SJSA1 (cell line): ENCODE measurements around the gene ZNF366. TPM values are rescaled to one million over a fixed set of nuclear protein-coding genes. Genes with fewer than 3 reads are reported as not detected.

Experiments used
- DNase-seq, 2 experiments: peaks; one replicate each; pipeline ENCODE4 v3.0.0-alpha.2; 2015 to 2020; ENCODE audit warnings: low spot score in 2 of 2, low read depth in 1 of 2
- H3K27ac ChIP-seq: fragments of 250-450 bp; sonication (Bioruptor Pico); 2 replicates; pipeline ENCODE4 v1.5.1; 2020; ENCODE audit warnings: mild to moderate bottlenecking, moderate library complexity
- H3K27me3 ChIP-seq: fragments of 250-450 bp; sonication (Bioruptor Pico); replicated peaks from 2 replicates; pipeline ENCODE4 v1.5.1; 2020; ENCODE audit warnings: mild to moderate bottlenecking, moderate library complexity
- H3K36me3 ChIP-seq: fragments of 250-450 bp; sonication (Bioruptor Pico); 2 replicates; pipeline ENCODE4 v1.5.1; 2020; ENCODE audit warnings: mild to moderate bottlenecking
- H3K4me1 ChIP-seq: fragments of 250-450 bp; sonication (Bioruptor Pico); replicated peaks from 2 replicates; pipeline ENCODE4 v1.6.1; 2021; ENCODE audit warnings: mild to moderate bottlenecking
- H3K4me3 ChIP-seq: fragments of 250-450 bp; sonication (Bioruptor Pico); 2 replicates; pipeline ENCODE4 v1.5.1; 2020; ENCODE audit warnings: mild to moderate bottlenecking
- H3K9me3 ChIP-seq: fragments of 250-450 bp; sonication (Bioruptor Pico); replicated peaks from 2 replicates; pipeline ENCODE4 v1.5.1; 2020; ENCODE audit warnings: mild to moderate bottlenecking
- total RNA-seq: library from RNA; depleted of rRNA; stranded (reverse); fragments of >200 nt; shearing (Covaris generic); gene quantifications from 2 replicates; pipeline ENCODE4 v1.2.3, GENCODE V29; 2014

Gene ZNF366
- total RNA-seq, 1 experiment from 2014 or later, result not detected

DNA sequence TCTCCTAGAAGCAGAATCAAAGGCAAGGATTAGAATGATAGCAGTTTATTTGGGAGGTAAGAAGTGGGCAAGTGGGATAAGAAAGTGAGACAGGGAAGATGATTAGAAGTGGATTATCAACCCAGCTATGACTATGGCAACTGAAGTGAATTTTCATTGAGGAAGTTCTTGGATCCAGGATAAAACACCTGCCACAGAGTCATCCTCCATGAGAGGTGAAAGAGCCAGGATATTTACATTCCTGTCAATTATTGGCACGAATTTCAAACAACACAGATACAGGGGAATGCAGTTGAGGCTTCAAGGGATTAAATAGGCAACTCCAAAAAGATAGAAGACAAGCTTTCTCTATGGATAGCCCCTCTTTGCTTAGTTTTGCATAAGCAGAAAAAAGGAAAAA lies 31.8 kb upstream of the ZNF366 start:
- H3K9me3 ChIP-seq, result no peaks in the 10 kb centered on the region
- no peak overlapping the region for H3K4me3 ChIP-seq
- no peak overlapping the region for H3K27ac ChIP-seq
- H3K36me3 ChIP-seq, result no peaks in the 10 kb centered on the region
- H3K4me1 ChIP-seq, result peaks cover 9% of the 10 kb centered on the region
- DNase-seq, result no peak
- no peaks in the 10 kb centered on the region for H3K27me3 ChIP-seq

DNA sequence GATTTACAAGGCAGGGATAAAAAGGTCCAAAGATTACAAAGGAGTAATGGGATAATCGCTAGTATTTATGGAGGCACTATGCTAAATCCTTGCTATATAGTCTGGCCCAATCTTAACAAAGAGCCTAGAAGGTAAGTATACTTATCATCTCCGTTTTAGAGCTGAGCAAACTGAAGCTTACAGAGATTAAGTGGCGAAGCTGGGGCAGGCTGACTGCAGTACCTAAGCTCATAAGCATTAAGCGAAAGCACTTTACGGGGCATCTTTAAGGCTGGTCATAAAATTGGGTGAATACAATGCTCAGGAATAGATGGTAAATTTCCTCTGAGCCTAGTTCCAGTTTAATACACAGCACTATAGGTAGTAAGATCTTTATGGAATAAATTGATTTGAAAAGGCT lies 30.0 kb upstream of the ZNF366 start:
- no peaks in the 10 kb centered on the region for H3K9me3 ChIP-seq
- no peak overlapping the region for H3K27ac ChIP-seq
- no peak overlapping the region for H3K4me3 ChIP-seq
- no peaks in the 10 kb centered on the region for H3K27me3 ChIP-seq
- no peaks in the 10 kb centered on the region for H3K36me3 ChIP-seq
- no peak for DNase-seq
- H3K4me1 ChIP-seq, result no peaks in the 10 kb centered on the region

DNA sequence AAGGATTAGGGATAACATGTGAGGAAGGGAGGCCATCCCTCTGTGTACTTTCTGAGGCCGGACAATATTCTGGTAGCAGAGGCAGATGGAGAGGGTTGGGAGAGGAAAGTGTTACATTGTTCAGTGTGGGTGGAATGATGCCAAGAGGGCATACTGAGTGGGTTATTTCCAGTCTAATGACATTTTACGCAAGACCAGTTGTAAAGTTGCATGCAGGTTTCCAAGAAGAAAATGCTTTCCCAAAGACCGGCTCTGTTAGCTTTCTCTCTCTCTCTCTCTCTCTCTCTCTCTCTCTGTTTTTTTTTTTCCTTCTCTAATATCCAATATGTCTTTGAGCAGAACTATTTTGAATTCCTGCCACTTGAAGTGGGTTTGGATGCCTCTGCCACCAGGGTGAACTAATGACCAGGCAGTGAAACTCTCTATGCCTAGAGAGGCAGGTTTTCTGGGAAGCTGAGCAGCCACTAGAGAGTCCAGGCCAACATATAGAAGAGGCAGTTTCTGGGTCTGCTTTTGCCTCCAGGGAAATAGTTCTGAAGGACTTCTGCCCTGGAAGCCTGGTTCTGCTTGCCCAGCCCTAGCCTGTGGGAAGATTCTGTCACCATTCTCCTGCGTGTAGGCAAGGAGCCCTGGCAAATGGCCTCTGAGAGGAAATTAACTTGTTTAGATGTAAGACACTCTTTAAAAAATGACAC lies 24.4 kb upstream of the ZNF366 start:
- Histone ChIP-seq H3K27ac (no peak overlapping the region), H3K36me3 (no peaks in the 10 kb centered on the region), H3K9me3 (no peaks in the 10 kb centered on the region), H3K27me3 (no peaks in the 10 kb centered on the region), H3K4me3 (no peak overlapping the region), H3K4me1 (no peaks in the 10 kb centered on the region)
- no peak for DNase-seq

DNA sequence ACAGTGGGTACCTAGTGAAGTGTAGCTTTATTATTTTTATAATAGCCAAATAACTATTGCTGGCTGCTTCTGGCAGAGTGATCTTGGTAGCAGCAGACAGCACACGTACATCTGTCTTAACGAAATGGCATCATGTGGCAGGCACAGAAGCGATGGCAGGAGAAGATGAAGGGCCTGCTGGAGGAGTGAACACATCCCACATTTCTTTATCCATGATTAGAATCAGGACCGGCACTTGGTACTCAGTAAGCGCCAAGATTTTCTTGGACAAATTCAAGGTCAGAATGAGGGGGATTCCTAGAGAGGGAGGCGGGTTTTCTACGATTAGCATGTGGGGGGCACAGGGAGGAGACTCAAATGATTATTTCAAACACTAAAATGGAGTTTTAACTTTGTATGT lies 23.0 kb upstream of the ZNF366 start:
- no peak for DNase-seq
- Histone ChIP-seq H3K4me3 (no peak overlapping the region), H3K36me3 (no peaks in the 10 kb centered on the region), H3K27me3 (no peaks in the 10 kb centered on the region), H3K4me1 (no peaks in the 10 kb centered on the region), H3K9me3 (no peaks in the 10 kb centered on the region), H3K27ac (no peak overlapping the region)

DNA sequence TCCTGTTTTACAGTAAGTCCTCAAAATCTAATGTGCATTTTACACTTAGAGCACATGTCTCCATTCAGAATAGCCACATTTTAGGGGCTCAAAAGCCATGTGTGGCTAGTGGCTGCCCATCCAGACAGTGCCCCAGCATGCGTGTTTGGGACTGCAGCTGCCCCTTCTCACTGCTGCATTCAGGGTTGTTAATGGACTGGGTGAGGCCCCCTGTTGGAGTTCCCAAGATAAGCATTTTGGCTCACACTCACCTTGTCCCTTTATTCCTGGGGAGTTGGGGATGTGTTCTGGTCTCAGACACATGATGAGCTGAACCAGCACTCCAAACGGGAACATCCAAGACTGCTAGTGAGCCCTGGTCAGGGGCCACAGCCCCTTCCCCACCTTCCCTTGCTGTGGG lies 22.2 kb upstream of the ZNF366 start:
- H3K4me3 ChIP-seq, result no peak overlapping the region
- no peaks in the 10 kb centered on the region for H3K9me3 ChIP-seq
- no peak overlapping the region for H3K27ac ChIP-seq
- H3K4me1 ChIP-seq, result no peaks in the 10 kb centered on the region
- no peaks in the 10 kb centered on the region for H3K36me3 ChIP-seq
- no peaks in the 10 kb centered on the region for H3K27me3 ChIP-seq
- no peak for DNase-seq

DNA sequence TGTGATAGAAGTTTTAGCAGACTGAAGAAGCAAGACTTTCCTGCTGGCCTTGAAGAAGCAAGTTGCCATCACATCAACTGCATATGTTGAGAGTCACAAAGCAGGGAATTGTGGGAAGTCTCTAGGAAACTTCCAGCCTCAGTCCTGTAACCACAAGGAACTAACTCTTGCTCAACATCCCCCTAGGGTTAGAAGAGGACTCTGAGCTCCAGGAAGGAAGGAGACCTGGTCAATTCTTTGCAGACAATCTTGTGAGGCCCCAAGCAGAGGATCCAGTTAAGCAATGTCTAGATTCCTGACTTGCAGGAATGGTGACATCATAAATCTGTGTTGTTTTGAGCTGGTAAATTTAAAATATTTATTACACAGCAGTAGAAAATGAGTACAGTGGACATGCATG lies 18.6 kb upstream of the ZNF366 start:
- H3K27me3 ChIP-seq, result no peaks in the 10 kb centered on the region
- no peaks in the 10 kb centered on the region for H3K4me1 ChIP-seq
- DNase-seq, result no peak
- 0 out of 2 replicates have a peak, but pooled peaks cover 4% of the 10 kb centered on the region for H3K9me3 ChIP-seq
- H3K4me3 ChIP-seq, result no peak overlapping the region
- no peaks in the 10 kb centered on the region for H3K36me3 ChIP-seq
- no peak overlapping the region for H3K27ac ChIP-seq

DNA sequence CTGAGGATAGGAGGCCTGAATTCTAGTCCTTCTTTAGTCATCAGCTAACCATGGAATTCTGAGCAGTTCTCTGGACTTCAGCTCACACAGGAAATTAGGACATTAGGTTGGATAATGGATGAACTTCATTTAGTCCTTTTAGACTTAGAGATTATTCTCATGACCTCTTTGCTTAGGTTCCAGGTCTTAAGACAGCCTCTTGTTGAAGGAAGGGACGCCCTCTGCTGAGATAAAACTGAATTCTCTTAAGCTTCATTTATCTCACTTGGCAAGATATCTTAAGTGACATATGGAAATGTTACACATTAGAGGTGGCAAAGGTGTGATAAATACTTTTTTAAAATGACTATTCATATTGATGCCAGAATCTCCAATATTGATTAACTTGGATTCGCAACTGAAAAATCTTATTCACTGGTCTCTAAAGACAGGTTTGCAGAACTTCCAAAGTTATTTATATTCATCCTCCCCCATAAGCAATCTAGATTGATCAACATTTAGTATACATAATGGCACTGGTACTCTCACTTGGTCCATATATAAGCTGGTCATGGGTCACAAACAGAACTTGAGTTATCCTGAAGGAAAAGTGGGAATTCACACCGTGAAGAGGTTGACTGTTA lies 16.9 kb upstream of the ZNF366 start:
- Histone ChIP-seq H3K4me3 (no peak overlapping the region), H3K9me3 (0 out of 2 replicates have a peak, but pooled peaks cover 4% of the 10 kb centered on the region), H3K27me3 (no peaks in the 10 kb centered on the region), H3K36me3 (no peaks in the 10 kb centered on the region), H3K27ac (no peak overlapping the region), H3K4me1 (no peaks in the 10 kb centered on the region)
- peak in 1 of 2 experiments; percentile 59 for DNase-seq

DNA sequence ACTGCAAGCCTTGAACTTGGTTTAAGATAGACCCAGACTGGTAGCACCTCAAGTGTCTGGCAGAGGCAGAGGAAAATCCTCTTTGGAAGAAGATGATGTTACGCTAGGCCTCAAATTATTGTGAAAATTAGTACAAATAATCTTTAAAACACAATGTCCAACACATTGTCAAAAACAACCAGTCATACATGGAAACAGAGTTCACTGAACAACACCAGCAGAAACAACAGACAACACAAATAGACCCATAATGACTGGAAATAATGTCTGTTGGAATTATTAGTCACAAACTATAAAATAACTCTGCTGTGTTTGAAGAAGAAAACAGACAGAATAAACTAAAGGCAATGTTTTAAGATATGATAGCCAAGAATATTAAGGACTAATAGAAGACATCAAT lies 15.4 kb upstream of the ZNF366 start:
- Histone ChIP-seq H3K4me1 (no peaks in the 10 kb centered on the region), H3K4me3 (no peak overlapping the region), H3K27ac (no peak overlapping the region), H3K27me3 (no peaks in the 10 kb centered on the region), H3K9me3 (0 out of 2 replicates have a peak, but pooled peaks cover 4% of the 10 kb centered on the region), H3K36me3 (no peaks in the 10 kb centered on the region)
- DNase-seq, result no peak

DNA sequence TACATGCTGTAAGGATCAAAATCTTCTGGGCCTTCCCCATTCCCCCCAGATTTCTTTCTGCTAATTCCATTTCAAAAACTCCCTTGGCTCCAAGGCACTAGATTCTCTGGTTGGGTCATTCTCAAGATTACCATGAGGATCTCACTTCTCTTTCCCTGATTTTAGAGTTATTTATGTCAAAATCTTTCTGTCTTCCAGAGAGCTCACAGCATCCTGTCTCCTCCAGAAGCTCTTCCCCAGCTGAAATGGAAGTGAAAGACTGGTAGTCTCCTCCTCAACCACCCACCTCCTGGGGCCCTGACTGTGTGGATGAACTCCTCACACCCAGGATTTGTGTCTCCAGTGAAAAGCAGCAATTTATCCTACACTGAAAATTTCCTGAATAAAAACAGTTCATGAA lies 11.9 kb upstream of the ZNF366 start:
- H3K9me3 ChIP-seq, result 0 out of 2 replicates have a peak, but pooled peaks cover 4% of the 10 kb centered on the region
- H3K4me1 ChIP-seq, result no peaks in the 10 kb centered on the region
- H3K27ac ChIP-seq, result no peak overlapping the region
- no peak for DNase-seq
- H3K36me3 ChIP-seq, result no peaks in the 10 kb centered on the region
- H3K4me3 ChIP-seq, result no peak overlapping the region
- no peaks in the 10 kb centered on the region for H3K27me3 ChIP-seq

DNA sequence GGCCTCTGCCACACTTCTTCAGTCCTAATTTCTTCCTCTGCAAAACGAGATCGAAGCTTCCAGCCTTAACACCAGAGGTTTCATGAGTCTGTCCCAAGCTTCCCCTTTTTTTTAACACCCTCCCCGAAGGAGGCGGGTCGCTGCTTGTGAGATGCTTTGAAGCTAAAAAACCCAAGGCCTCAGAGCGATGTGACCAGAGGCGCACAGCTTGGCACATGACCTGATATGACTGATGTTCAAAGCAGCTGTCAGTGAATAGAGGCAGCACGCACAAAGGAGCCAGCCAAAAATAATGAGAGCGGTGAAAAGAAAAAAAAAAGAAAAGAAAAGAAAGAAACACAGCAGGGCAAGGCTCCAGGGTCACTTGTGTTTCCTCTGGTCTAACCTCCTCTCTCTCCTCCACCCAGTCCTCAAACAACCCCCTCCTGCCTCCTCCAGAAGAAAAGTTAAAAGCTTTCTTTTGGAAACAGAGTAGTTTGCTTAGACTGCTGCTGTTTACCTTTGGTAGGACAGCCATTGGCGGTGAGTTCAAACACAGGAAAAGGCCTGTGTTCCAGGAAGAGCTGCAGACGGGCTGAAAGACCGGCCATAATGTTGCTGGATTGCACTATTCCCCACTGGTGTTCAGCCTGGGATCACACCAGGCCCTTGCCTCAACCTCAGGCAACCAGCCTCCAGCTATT lies 10.9 kb upstream of the ZNF366 start:
- H3K27ac ChIP-seq, result no peak overlapping the region
- H3K27me3 ChIP-seq, result no peaks in the 10 kb centered on the region

DNA sequence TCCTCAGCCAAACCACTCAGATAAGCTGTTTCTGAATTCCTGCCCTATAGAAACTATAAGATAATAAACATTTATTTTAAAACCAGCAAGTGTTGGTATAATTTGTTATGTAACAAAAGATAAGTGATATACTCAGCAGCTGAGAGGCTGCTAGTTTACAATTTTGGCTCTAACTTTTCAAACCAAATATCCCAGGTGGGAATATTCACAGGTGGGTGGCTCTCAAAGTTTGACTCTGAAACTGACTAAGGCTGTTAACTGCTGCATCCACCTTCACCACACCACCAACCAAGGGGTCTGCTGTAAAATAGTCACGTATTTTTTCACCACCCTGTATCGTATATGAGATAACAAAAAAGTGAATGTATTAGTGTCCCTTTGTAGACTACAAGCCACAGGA lies 9.7 kb upstream of the ZNF366 start:
- peaks cover 6% of the 10 kb centered on the region for H3K4me1 ChIP-seq
- no peaks in the 10 kb centered on the region for H3K36me3 ChIP-seq
- no peak overlapping the region for H3K27ac ChIP-seq
- DNase-seq, result no peak
- no peak overlapping the region for H3K4me3 ChIP-seq
- no peaks in the 10 kb centered on the region for H3K9me3 ChIP-seq
- no peaks in the 10 kb centered on the region for H3K27me3 ChIP-seq

More for the DNA sequence above, 10.9 kb upstream of the ZNF366 start:
- H3K4me3 ChIP-seq, result no peak overlapping the region
- DNase-seq, result no peak
- H3K4me1 ChIP-seq, result no peaks in the 10 kb centered on the region
- 0 out of 2 replicates have a peak, but pooled peaks cover 4% of the 10 kb centered on the region for H3K9me3 ChIP-seq
- H3K36me3 ChIP-seq, result no peaks in the 10 kb centered on the region

DNA sequence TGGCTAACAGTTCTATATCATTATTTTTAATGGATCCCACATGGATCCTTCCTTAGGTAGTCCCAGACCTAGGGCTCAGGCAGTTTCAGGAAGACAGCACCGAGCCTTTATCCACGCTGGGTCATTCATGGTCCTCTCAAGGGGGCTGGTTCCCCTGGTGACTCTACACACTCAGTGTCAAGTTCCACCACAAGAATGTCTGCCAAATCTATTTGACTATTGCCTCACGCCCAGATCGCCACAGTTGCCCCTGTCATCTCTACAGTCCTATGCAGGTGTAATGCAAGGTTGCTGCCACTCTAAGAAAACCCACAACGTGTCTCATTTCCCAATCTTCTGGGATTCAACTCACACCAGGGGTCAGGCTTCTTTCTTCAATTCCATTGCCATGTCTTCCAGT lies 8.0 kb upstream of the ZNF366 start:
- no peak overlapping the region for H3K4me3 ChIP-seq
- DNase-seq, result no peak

DNA sequence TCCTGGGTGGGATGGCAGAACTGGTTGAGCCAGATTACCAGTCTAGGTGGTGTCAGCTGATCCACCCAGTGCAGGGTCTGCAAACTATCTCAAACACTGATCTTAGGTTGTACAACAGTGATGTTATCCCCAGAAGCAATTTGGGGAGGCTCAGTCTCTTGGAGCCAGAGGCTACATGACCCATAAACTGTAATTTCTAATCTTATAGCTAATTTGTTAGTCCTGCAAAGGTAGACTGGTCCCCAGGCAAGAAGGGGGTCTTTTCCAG lies 5.3 kb upstream of the ZNF366 start:
- Histone ChIP-seq H3K9me3 (no peaks in the 10 kb centered on the region), H3K27me3 (no peaks in the 10 kb centered on the region), H3K4me3 (no peak overlapping the region), H3K27ac (no peak overlapping the region), H3K4me1 (peaks cover 48% of the 10 kb centered on the region), H3K36me3 (no peaks in the 10 kb centered on the region)
- DNase-seq, result no peak

More for the DNA sequence above, 8.0 kb upstream of the ZNF366 start:
- Histone ChIP-seq H3K27me3 (no peaks in the 10 kb centered on the region), H3K27ac (no peak overlapping the region), H3K36me3 (no peaks in the 10 kb centered on the region), H3K9me3 (no peaks in the 10 kb centered on the region), H3K4me1 (peaks cover 23% of the 10 kb centered on the region)

DNA sequence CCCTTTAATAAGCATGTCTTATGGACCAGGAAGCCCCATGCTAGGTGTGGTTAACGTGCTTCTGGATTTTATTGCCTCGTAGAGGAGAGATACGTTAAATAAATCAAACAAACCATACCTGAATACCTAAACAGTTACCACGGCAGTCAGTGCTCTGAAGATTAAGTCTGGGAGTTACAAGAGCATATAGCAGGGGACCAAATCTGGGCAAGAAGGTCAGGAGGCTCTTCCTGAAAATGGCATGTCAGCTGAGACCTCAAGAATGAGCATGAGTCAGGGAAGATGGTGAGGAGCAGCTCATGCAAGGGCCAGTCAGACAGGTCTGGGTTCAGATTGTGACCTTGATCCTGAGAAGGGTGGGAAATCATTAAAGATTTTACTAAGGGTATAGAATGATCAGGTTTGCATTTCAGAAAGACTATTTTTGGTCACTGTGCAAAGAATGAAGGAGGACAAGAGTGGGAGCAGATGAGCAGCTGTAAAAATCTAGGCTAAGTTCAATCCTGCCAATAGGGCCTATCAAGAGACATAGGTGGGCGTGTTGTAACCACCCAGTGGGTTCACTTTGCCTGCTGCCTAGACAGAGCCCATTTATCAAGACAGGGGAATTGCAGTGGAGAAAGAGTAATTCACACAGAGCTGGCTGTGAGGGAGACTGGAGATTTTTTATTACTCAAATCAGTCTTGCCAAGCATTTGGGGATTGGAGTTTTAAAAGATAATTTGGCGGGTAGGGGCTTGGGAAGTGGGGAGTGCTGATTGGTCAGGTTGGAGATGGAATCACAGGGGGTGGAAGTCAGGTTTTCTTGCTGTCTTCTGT lies 4.8 kb upstream of the ZNF366 start:
- Histone ChIP-seq H3K27me3 (no peaks in the 10 kb centered on the region), H3K4me1 (peaks cover 53% of the 10 kb centered on the region), H3K27ac (peak overlapping the region; percentile 74), H3K36me3 (no peaks in the 10 kb centered on the region), H3K9me3 (no peaks in the 10 kb centered on the region), H3K4me3 (no peak overlapping the region)
- DNase-seq, result peak in 1 of 2 experiments; percentile 52
